ENCODE results near the gene ELOVL3.

The ELOVL3 gene

GRCh38 chr10:102225646-102226541 lies at the start of gene ELOVL3:
TSS of gene ELOVL3 (plus strand) at chr10:102226299. CDS start at chr10:102226549, 250 bp downstream.
- no peak within 1 kb of the TSS for H3K27ac ChIP-seq (ENCODE audit: low read depth, low read length, poor library complexity, severe bottlenecking)
- no peaks in the 10 kb centered on the region for H3K79me2 ChIP-seq (ENCODE audit: insufficient read depth, low read length)
- no peaks in the 10 kb centered on the region for H3K9me3 ChIP-seq (ENCODE audit: low read length)
- TF ChIP-seq, protein P1, sequence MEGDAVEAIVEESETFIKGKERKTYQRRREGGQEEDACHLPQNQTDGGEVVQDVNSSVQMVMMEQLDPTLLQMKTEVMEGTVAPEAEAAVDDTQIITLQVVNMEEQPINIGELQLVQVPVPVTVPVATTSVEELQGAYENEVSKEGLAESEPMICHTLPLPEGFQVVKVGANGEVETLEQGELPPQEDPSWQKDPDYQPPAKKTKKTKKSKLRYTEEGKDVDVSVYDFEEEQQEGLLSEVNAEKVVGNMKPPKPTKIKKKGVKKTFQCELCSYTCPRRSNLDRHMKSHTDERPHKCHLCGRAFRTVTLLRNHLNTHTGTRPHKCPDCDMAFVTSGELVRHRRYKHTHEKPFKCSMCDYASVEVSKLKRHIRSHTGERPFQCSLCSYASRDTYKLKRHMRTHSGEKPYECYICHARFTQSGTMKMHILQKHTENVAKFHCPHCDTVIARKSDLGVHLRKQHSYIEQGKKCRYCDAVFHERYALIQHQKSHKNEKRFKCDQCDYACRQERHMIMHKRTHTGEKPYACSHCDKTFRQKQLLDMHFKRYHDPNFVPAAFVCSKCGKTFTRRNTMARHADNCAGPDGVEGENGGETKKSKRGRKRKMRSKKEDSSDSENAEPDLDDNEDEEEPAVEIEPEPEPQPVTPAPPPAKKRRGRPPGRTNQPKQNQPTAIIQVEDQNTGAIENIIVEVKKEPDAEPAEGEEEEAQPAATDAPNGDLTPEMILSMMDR (IDR thresholded peaks at IDR 0.05; ENCODE audit: low read length): no peak
- no peak for TF ChIP-seq EZH2 (IDR thresholded peaks at IDR 0.05; ENCODE audit: borderline replicate concordance, low read length)
- H3K9ac ChIP-seq (ENCODE audit: low read length): peak within 1 kb of the TSS; percentile 32; the same call in 1 of the 2 replicates
- peaks cover 12% of the 10 kb centered on the region for H3K4me1 ChIP-seq (ENCODE audit: insufficient read depth, low read length, severe bottlenecking)
- H3K36me3 ChIP-seq (ENCODE audit: insufficient read depth, low read length): no peaks in the 10 kb centered on the region
- no peaks in the 10 kb centered on the region for H3K9me2 ChIP-seq (ENCODE audit: low read depth, low read length)
- no peaks in the 10 kb centered on the region for H4K20me1 ChIP-seq (ENCODE audit: insufficient read depth, low read length)
- H3F3A ChIP-seq (ENCODE audit: insufficient read depth, low read length): no peaks in the 10 kb centered on the region
- H3K4me3 ChIP-seq (ENCODE audit: low read depth, low read length, poor library complexity, severe bottlenecking): peak within 1 kb of the TSS; percentile 47
- H3K27me3 ChIP-seq (ENCODE audit: insufficient read depth, low read length): no peaks in the 10 kb centered on the region
- H2AFZ ChIP-seq (ENCODE audit: low read length): no peak within 1 kb of the TSS
- H3K4me2 ChIP-seq (ENCODE audit: low read length): peak within 1 kb of the TSS; percentile 63

- Histone ChIP-seq H3K4me1 (ENCODE audit: insufficient read depth, low read length, severe bottlenecking) (no peaks in the 10 kb centered on the region), H3K4me2 (ENCODE audit: low read length) (no peak overlapping the region), H3K4me3 (ENCODE audit: low read depth, low read length, poor library complexity, severe bottlenecking) (no peak overlapping the region), H3K36me3 (ENCODE audit: insufficient read depth, low read length) (no peaks in the 10 kb centered on the region), H3F3A (ENCODE audit: insufficient read depth, low read length) (no peaks in the 10 kb centered on the region), H3K9ac (ENCODE audit: low read length) (no peak overlapping the region), H4K20me1 (ENCODE audit: insufficient read depth, low read length) (no peaks in the 10 kb centered on the region), H3K27ac (ENCODE audit: low read depth, low read length, poor library complexity, severe bottlenecking) (no peak overlapping the region), H3K9me2 (ENCODE audit: low read depth, low read length) (no peaks in the 10 kb centered on the region), H3K27me3 (ENCODE audit: insufficient read depth, low read length) (no peaks in the 10 kb centered on the region), H2AFZ (ENCODE audit: low read length) (no peak overlapping the region), H3K9me3 (ENCODE audit: low read length) (no peaks in the 10 kb centered on the region), H3K79me2 (ENCODE audit: insufficient read depth, low read length) (no peaks in the 10 kb centered on the region)
- TF ChIP-seq, protein P1 (IDR thresholded peaks at IDR 0.05; ENCODE audit: low read length): no peak
- TF ChIP-seq EZH2 (IDR thresholded peaks at IDR 0.05; ENCODE audit: borderline replicate concordance, low read length): no peak
Measured at GRCh38 chr10:102184606-102185005, 41.5 kb upstream of the ELOVL3 start.

GRCh38 chr10:102185272-102185671 lies 40.8 kb upstream of the ELOVL3 start:
- H3K27ac ChIP-seq (ENCODE audit: low read depth, low read length, poor library complexity, severe bottlenecking): no peak overlapping the region
- H3K4me1 ChIP-seq (ENCODE audit: insufficient read depth, low read length, severe bottlenecking): no peaks in the 10 kb centered on the region
- H3K4me2 ChIP-seq (ENCODE audit: low read length): no peak overlapping the region
- no peak overlapping the region for H2AFZ ChIP-seq (ENCODE audit: low read length)
- no peaks in the 10 kb centered on the region for H3K79me2 ChIP-seq (ENCODE audit: insufficient read depth, low read length)
- no peak overlapping the region for H3K9ac ChIP-seq (ENCODE audit: low read length)
- no peaks in the 10 kb centered on the region for H3K36me3 ChIP-seq (ENCODE audit: insufficient read depth, low read length)
- no peak overlapping the region for H3K4me3 ChIP-seq (ENCODE audit: low read depth, low read length, poor library complexity, severe bottlenecking)
- no peaks in the 10 kb centered on the region for H3K27me3 ChIP-seq (ENCODE audit: insufficient read depth, low read length)
- no peaks in the 10 kb centered on the region for H4K20me1 ChIP-seq (ENCODE audit: insufficient read depth, low read length)
- H3K9me3 ChIP-seq (ENCODE audit: low read length): no peaks in the 10 kb centered on the region
- no peaks in the 10 kb centered on the region for H3K9me2 ChIP-seq (ENCODE audit: low read depth, low read length)
- no peaks in the 10 kb centered on the region for H3F3A ChIP-seq (ENCODE audit: insufficient read depth, low read length)
- no peak for TF ChIP-seq EZH2 (IDR thresholded peaks at IDR 0.05; ENCODE audit: borderline replicate concordance, low read length)
- TF ChIP-seq, protein P1 (IDR thresholded peaks at IDR 0.05; ENCODE audit: low read length): no peak
